Vagina (tissue), 2 donors: ENCODE data around the gene SERPINB2.

Experiments
- CTCF ChIP-seq, 3 experiments: fragments of 450-650 bp in 2 of 3; fragments of 200-600 bp in 1 of 3; sonication (generic) in 1 of 3; IDR thresholded peaks; one replicate each; pipeline ENCODE4 v1.5.1; 2017 to 2019; ENCODE audit warnings: antibody characterized with exemption in 3 of 3, mild to moderate bottlenecking in 2 of 3, moderate library complexity in 2 of 3
- POLR2A ChIP-seq, 2 donors: fragments of 450-650 bp; IDR thresholded peaks; one replicate each; pipeline ENCODE4 v1.6.1; 2017; ENCODE audit warnings: antibody characterized with exemption in 2 of 2, mild to moderate bottlenecking in 2 of 2, moderate library complexity in 2 of 2
- POLR2AphosphoS5 ChIP-seq, 2 donors: sonication (generic); formaldehyde crosslinking; IDR thresholded peaks; one replicate each; pipeline ENCODE4 v1.9.0; 2017; ENCODE audit warnings: antibody characterized with exemption in 2 of 2, mild to moderate bottlenecking in 2 of 2, low read depth in 1 of 2; ENCODE audit not compliant: insufficient read depth in 1 of 2

- TF ChIP-seq POLR2A (IDR thresholded peaks at IDR 0.05) (no peak), CTCF (IDR thresholded peaks at IDR 0.05) (no peak), POLR2AphosphoS5 (IDR thresholded peaks at IDR 0.05; ENCODE audit: insufficient read depth in 1 of 2, low read depth in 1 of 2) (no peak)
These were observed 27.0 kb upstream of the SERPINB2 start for GRCh38 chr18:63860531-63860930.
